ENCODE measurements around the gene KLHL18. TPM values are rescaled to one million over a fixed set of nuclear protein-coding genes. Genes with fewer than 3 reads are reported as not detected.
"Not testable (repeated sequence)": the region's sequence is repeated elsewhere in the genome, so short reads cannot be mapped to it uniquely, and the experiment has no call there.

Gene KLHL18
- total and polyA plus RNA-seq, 2 experiments from 2014 or later = 14.8 to 20.0 TPM

DNA sequence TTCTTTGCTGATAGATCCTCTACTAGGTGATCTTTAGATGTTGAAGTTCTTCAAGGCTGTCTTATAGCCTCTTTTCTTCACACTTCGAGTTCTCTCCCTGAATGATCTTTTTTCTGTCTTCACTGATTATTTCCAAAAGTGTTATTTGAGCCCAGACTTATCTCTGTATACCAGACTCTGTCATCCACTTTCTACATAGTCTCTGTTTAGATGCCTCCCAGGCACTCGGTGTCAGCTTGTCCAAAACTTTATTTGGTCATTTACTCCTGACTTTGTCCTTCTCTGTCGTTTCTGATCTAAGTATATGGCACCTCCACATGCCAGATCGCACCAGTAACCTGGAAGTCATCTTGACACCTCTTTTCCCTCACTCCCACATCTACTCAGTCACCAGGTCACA lies 27.6 kb downstream of the KLHL18 start:
- no peak overlapping the region for H3K27ac ChIP-seq
- DNase-seq (ENCODE audit: low read depth in 1 of 2, low spot score in 1 of 2) = no peak
- H3K4me1 ChIP-seq (ENCODE audit: low read depth) = peaks cover 5% of the 10 kb centered on the region
- no peaks in the 10 kb centered on the region for H3K9me3 ChIP-seq (ENCODE audit: low read depth)
- TF ChIP-seq, protein P1, sequence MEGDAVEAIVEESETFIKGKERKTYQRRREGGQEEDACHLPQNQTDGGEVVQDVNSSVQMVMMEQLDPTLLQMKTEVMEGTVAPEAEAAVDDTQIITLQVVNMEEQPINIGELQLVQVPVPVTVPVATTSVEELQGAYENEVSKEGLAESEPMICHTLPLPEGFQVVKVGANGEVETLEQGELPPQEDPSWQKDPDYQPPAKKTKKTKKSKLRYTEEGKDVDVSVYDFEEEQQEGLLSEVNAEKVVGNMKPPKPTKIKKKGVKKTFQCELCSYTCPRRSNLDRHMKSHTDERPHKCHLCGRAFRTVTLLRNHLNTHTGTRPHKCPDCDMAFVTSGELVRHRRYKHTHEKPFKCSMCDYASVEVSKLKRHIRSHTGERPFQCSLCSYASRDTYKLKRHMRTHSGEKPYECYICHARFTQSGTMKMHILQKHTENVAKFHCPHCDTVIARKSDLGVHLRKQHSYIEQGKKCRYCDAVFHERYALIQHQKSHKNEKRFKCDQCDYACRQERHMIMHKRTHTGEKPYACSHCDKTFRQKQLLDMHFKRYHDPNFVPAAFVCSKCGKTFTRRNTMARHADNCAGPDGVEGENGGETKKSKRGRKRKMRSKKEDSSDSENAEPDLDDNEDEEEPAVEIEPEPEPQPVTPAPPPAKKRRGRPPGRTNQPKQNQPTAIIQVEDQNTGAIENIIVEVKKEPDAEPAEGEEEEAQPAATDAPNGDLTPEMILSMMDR (IDR thresholded peaks at IDR 0.05; ENCODE audit: low read depth, low read length) = no peak
- H3K4me3 ChIP-seq = no peak overlapping the region
- no peaks in the 10 kb centered on the region for H3K27me3 ChIP-seq
- H3K36me3 ChIP-seq = no peaks in the 10 kb centered on the region

DNA sequence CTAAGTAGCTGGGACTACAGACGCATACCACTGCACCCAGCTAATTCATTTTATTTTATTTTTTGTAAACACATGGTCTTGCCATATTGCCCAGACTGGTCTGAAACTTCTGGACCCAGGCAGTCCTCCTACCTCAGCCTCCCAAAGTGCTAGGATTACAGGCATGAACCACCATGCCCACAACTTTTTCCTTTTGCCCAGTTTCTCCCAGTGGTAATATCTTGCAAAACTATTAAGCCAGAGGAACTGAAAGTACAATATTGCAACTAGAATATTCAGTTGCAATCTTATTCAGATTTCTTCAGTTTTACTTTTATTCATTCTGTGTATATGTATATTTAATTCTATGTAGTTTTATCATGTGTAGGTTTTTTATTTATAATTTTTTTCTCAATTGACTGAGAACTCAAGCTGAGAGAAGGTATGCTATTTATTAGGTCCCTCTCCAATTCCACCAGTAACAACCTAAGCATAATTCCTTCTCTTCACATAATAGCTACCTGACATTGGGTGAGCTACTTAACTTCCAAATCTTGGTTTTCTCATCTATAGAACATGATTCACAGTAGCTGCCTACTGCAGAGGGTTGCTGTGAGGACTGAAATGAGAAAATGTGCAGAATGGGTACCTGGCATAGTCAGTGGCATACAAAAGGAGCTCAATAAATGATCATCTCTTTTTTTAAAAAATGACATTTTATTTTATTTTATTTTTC lies 30.8 kb downstream of the KLHL18 start:
- no peaks in the 10 kb centered on the region for H3K27me3 ChIP-seq
- no peaks in the 10 kb centered on the region for H3K36me3 ChIP-seq
- DNase-seq (ENCODE audit: low read depth in 1 of 2, low spot score in 1 of 2) = no peak
- H3K27ac ChIP-seq = no peak overlapping the region
- no peak overlapping the region for H3K4me3 ChIP-seq
- H3K4me1 ChIP-seq (ENCODE audit: low read depth) = peaks cover 5% of the 10 kb centered on the region
- TF ChIP-seq, protein P1 (IDR thresholded peaks at IDR 0.05; ENCODE audit: low read depth, low read length) = no peak
- no peaks in the 10 kb centered on the region for H3K9me3 ChIP-seq (ENCODE audit: low read depth)

DNA sequence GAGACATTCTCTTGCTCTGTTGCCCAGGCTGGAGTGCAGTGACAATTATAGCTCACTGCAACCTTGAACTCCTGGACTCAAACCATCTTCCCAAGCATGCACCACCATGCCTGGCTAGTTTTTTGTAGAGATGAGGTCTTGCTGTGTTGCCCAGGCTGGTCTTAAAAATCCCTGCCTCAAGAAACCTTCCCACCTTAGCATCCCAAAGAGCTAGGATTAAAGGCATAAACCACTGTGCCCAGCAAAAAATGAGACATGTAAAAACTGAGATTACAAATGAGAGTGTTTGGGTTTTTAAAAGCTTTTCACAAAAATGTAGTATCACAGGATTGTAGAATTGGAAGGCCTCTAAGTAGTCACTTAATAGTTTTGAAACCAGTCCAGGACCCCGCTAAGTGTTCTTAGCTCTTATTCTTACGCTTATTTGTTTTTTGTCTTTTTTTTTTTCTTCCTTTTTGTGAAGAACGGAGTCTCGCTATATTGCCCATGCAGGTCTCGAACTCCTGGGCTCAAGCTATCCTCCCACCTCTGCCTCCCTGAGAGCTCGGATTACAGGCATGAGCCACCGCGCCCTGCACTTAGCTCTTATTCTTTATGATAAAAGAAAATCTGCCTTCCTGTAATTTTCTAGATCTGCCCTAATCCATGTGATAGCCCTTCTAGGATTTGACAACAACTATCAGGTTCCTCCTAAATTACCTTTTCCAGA lies 31.5 kb downstream of the KLHL18 start:
- Histone ChIP-seq H3K4me1 (ENCODE audit: low read depth) (peaks cover 5% of the 10 kb centered on the region), H3K4me3 (no peak overlapping the region), H3K9me3 (ENCODE audit: low read depth) (no peaks in the 10 kb centered on the region), H3K27ac (no peak overlapping the region), H3K27me3 (no peaks in the 10 kb centered on the region), H3K36me3 (no peaks in the 10 kb centered on the region)
- TF ChIP-seq, protein P1 (IDR thresholded peaks at IDR 0.05; ENCODE audit: low read depth, low read length) = no peak
- no peak for DNase-seq (ENCODE audit: low read depth in 1 of 2, low spot score in 1 of 2)

DNA sequence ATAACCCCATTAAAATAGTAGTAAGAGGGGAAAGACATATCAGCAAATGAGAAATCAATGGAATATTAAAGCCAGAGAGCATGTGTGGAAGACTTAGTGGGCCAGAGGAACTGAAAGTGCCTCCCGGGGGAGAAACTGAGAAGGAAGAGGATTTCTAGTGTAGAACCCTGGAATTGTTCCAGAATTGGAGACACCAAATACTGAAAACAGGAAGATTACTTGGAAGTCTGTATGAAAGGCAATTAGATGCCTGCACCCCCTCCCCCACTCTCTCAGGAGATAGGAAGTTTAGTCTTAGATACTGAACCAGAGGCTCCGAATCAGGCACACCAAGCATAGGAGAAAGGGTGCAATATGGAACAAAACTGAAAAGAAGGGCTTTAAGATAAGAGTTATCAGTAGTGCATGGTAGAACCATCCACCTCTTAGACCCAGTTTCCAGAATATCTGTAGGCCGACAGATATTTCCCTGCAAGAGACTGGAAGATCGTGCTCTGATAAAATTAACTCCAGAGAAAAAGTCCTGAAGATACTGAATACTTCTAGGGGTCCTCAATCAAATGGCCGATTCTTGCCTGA lies 32.4 kb downstream of the KLHL18 start:
- Histone ChIP-seq H3K27me3 (no peaks in the 10 kb centered on the region), H3K27ac (no peak overlapping the region), H3K9me3 (ENCODE audit: low read depth) (no peaks in the 10 kb centered on the region), H3K4me3 (no peak overlapping the region), H3K4me1 (ENCODE audit: low read depth) (peaks cover 5% of the 10 kb centered on the region), H3K36me3 (peaks cover 1% of the 10 kb centered on the region)
- peak in 1 of 2 donors; percentile 54 for DNase-seq (ENCODE audit: low read depth in 1 of 2, low spot score in 1 of 2)
- TF ChIP-seq, protein P1 (IDR thresholded peaks at IDR 0.05; ENCODE audit: low read depth, low read length) = no peak

DNA sequence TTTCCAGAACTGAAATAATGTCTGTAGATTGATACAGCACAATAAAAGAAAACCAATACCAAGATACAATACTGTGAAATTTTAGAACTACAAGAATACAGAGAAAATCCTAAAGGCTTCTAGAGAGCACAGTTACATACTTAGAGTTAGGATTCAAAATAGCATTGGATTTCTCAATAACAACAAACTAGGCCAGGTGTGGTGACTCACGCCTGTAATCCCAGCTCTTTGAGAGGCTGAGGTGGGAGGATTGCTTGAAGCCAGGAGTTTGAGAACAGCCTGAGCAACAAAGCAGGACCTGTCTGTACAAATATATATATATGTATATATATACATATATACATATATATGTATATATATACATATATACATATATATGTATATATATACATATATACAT lies 33.4 kb downstream of the KLHL18 start:
- not testable (repeated sequence) for H3K36me3 ChIP-seq; H3K9me3 ChIP-seq (ENCODE audit: low read depth); H3K27ac ChIP-seq; H3K4me1 ChIP-seq (ENCODE audit: low read depth); H3K4me3 ChIP-seq; H3K27me3 ChIP-seq
- peak in 1 of 2 donors; percentile 14 for DNase-seq (ENCODE audit: low read depth in 1 of 2, low spot score in 1 of 2)

- TF ChIP-seq, protein P1 (IDR thresholded peaks at IDR 0.05; ENCODE audit: low read depth, low read length) = no peak
- no peak overlapping the region for H3K27ac ChIP-seq
- H3K27me3 ChIP-seq = no peaks in the 10 kb centered on the region
- no peaks in the 10 kb centered on the region for H3K9me3 ChIP-seq (ENCODE audit: low read depth)
- H3K4me3 ChIP-seq = no peak overlapping the region
- H3K4me1 ChIP-seq (ENCODE audit: low read depth) = peaks cover 5% of the 10 kb centered on the region
- no peak for DNase-seq (ENCODE audit: low read depth in 1 of 2, low spot score in 1 of 2)
- peaks cover 28% of the 10 kb centered on the region for H3K36me3 ChIP-seq
These were observed 36.2 kb downstream of the KLHL18 start for GRCh38 chr3:47318916-47319315.

All from cardiac muscle cell (in vitro differentiated cells and primary cell).